ENCODE results near the gene OBP2A.

The OBP2A gene

GRCh38 chr9:135552021-135552697 lies 6.2 kb downstream of the OBP2A start:
- no peak for DNase-seq (ENCODE audit: low spot score)

- no peak for DNase-seq (ENCODE audit: low spot score)
Measured at GRCh38 chr9:135552698-135553171, 6.8 kb downstream of the OBP2A start.

- peak; percentile 28 for DNase-seq (ENCODE audit: low spot score)
Measured at GRCh38 chr9:135554718-135555117, 8.8 kb downstream of the OBP2A start.

- no peak for DNase-seq (ENCODE audit: low spot score)
Measured at GRCh38 chr9:135555203-135555602, 9.3 kb downstream of the OBP2A start.

- DNase-seq (ENCODE audit: low spot score): no peak
Measured at GRCh38 chr9:135555910-135556309, 10.0 kb downstream of the OBP2A start.

- DNase-seq (ENCODE audit: low spot score): no peak
Measured at GRCh38 chr9:135559606-135560005, 13.7 kb downstream of the OBP2A start.

- DNase-seq (ENCODE audit: low spot score): peak; percentile 31
Measured at GRCh38 chr9:135561391-135562234, 15.7 kb downstream of the OBP2A start, which contains the start of gene PAEP. PAEP (plus strand) TSS chr9:135561756.

GRCh38 chr9:135562235-135562745 lies 16.4 kb downstream of the OBP2A start:
- DNase-seq (ENCODE audit: low spot score): no peak

GRCh38 chr9:135563039-135563476 lies 17.1 kb downstream of the OBP2A start:
- no peak for DNase-seq (ENCODE audit: low spot score)

- no peak for DNase-seq (ENCODE audit: low spot score)
Measured at GRCh38 chr9:135563858-135564257, 17.9 kb downstream of the OBP2A start.

GRCh38 chr9:135565141-135565628 lies 19.3 kb downstream of the OBP2A start:
- no peak for DNase-seq (ENCODE audit: low spot score)

- no peak for DNase-seq (ENCODE audit: low spot score)
Measured at GRCh38 chr9:135565636-135566035, 19.7 kb downstream of the OBP2A start.

- no peak for DNase-seq (ENCODE audit: low spot score)
Measured at GRCh38 chr9:135566552-135566951, 20.6 kb downstream of the OBP2A start.

GRCh38 chr9:135567311-135567710 lies 21.4 kb downstream of the OBP2A start:
- no peak for DNase-seq (ENCODE audit: low spot score)

GRCh38 chr9:135568026-135568425 lies 22.1 kb downstream of the OBP2A start:
- DNase-seq (ENCODE audit: low spot score): no peak

- no peak for DNase-seq (ENCODE audit: low spot score)
Measured at GRCh38 chr9:135570456-135570855, 24.5 kb downstream of the OBP2A start.

GRCh38 chr9:135572233-135572632 lies 26.3 kb downstream of the OBP2A start:
- no peak for DNase-seq (ENCODE audit: low spot score)

GRCh38 chr9:135573124-135573523 lies 27.2 kb downstream of the OBP2A start:
- no peak for DNase-seq (ENCODE audit: low spot score)

GRCh38 chr9:135574331-135574730 lies 28.4 kb downstream of the OBP2A start:
- DNase-seq (ENCODE audit: low spot score): no peak

GRCh38 chr9:135574943-135575342 lies 29.0 kb downstream of the OBP2A start:
- DNase-seq (ENCODE audit: low spot score): no peak

- no peak for DNase-seq (ENCODE audit: low spot score)
Measured at GRCh38 chr9:135575995-135576631, 30.2 kb downstream of the OBP2A start.

GRCh38 chr9:135577256-135577655 lies 31.3 kb downstream of the OBP2A start:
- no peak for DNase-seq (ENCODE audit: low spot score)

Data from COLO829 (cell line).